ENCODE results near the gene TBCC. TPM values are rescaled to one million over a fixed set of nuclear protein-coding genes. Genes with fewer than 3 reads are reported as not detected.

TBCC gene
- total RNA-seq, 1 donor from 2014 or later, result 40.1 TPM

DNA sequence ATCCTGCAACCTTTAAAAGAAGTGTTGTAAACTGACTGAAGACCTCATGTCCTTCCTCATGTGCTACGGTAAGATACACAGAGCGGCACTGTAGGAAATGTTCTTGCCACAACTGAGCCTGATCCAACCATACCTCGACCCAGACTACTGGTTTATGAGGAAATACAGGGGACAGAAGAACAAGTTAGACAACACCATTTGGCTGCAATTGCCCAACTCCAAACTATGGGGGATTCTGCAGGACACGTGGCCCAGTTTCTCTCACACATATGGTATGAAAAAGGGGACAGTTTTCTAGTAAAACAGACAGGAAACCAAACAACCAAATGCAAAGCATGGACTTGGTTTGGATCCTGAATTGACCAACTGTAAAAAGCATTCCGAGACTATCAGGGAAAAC is 34.0 kb downstream of the TBCC start:
- Mint-ChIP-seq H3K4me3 (no peak overlapping the region), H3K27ac (no peak overlapping the region), H3K4me1 (peaks cover 10% of the 10 kb centered on the region), H3K36me3 (no peaks in the 10 kb centered on the region), H3K9me3 (peaks cover 7% of the 10 kb centered on the region), H3K27me3 (ENCODE audit: insufficient read depth, low read depth) (peaks cover 2% of the 10 kb centered on the region)
- no peak for DNase-seq (ENCODE audit: low spot score)
- Histone ChIP-seq H3K4me3 (no peak overlapping the region), H3K36me3 (no peaks in the 10 kb centered on the region), H3K4me1 (peaks cover 14% of the 10 kb centered on the region), H3K9me3 (ENCODE audit: low read depth) (no peaks in the 10 kb centered on the region), H4K20me1 (ENCODE audit: low read depth) (no peaks in the 10 kb centered on the region), H3K9ac (no peak overlapping the region), H2AFZ (replicated peaks) (no peak overlapping the region), H3K4me2 (no peak overlapping the region), H3K27ac (no peak overlapping the region), H3K79me2 (ENCODE audit: low read depth) (no peaks in the 10 kb centered on the region), H3K27me3 (no peaks in the 10 kb centered on the region), H3F3A (ENCODE audit: low read depth) (no peaks in the 10 kb centered on the region)
- TF ChIP-seq, protein P1, sequence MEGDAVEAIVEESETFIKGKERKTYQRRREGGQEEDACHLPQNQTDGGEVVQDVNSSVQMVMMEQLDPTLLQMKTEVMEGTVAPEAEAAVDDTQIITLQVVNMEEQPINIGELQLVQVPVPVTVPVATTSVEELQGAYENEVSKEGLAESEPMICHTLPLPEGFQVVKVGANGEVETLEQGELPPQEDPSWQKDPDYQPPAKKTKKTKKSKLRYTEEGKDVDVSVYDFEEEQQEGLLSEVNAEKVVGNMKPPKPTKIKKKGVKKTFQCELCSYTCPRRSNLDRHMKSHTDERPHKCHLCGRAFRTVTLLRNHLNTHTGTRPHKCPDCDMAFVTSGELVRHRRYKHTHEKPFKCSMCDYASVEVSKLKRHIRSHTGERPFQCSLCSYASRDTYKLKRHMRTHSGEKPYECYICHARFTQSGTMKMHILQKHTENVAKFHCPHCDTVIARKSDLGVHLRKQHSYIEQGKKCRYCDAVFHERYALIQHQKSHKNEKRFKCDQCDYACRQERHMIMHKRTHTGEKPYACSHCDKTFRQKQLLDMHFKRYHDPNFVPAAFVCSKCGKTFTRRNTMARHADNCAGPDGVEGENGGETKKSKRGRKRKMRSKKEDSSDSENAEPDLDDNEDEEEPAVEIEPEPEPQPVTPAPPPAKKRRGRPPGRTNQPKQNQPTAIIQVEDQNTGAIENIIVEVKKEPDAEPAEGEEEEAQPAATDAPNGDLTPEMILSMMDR (IDR thresholded peaks at IDR 0.05), result no peak
- no peak for TF ChIP-seq EZH2 (IDR thresholded peaks at IDR 0.05)

DNA sequence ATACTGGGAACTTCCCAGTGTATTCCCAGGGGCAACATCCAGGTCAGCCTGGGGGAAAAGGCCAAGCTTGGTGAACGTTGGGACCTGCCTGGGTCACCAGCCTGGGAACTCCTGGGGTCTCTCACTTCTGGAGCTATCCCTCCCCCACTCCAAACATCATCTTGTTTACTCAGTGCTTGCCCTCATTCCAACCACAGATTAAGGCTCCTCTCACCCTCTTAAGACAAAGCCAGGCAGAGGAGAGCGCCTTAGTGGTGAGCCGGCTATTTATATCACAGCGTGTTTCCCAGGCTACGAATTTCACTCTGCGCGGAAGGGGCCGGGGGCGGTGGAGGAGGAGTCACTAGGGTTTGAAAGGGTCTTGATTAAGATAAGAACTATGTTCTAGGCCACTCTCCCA is 35.6 kb downstream of the TBCC start:
- no peaks in the 10 kb centered on the region for H3K27me3 ChIP-seq
- H3K9me3 Mint-ChIP-seq, result peaks cover 7% of the 10 kb centered on the region
- no peaks in the 10 kb centered on the region for H4K20me1 ChIP-seq (ENCODE audit: low read depth)
- H3K4me1 ChIP-seq, result peaks cover 14% of the 10 kb centered on the region
- no peak overlapping the region for H3K9ac ChIP-seq
- H3K36me3 ChIP-seq, result no peaks in the 10 kb centered on the region
- H3F3A ChIP-seq (ENCODE audit: low read depth), result no peaks in the 10 kb centered on the region
- peak overlapping the region; percentile 86 for H2AFZ ChIP-seq (replicated peaks)
- H3K27me3 Mint-ChIP-seq (ENCODE audit: insufficient read depth, low read depth), result no peaks in the 10 kb centered on the region
- H3K4me2 ChIP-seq, result peak overlapping the region; percentile 16
- peak; percentile 74 for DNase-seq (ENCODE audit: low spot score)
- TF ChIP-seq EZH2phosphoT487 (IDR thresholded peaks at IDR 0.05) (no peak), EZH2 (IDR thresholded peaks at IDR 0.05) (no peak)
- TF ChIP-seq, protein P1 (IDR thresholded peaks at IDR 0.05), result no peak
- no peaks in the 10 kb centered on the region for H3K9me3 ChIP-seq (ENCODE audit: low read depth)
- no peaks in the 10 kb centered on the region for H3K79me2 ChIP-seq (ENCODE audit: low read depth)
- H3K4me3 ChIP-seq, result no peak overlapping the region
- peaks cover 10% of the 10 kb centered on the region for H3K4me1 Mint-ChIP-seq
- peak overlapping the region; percentile 46 for H3K27ac Mint-ChIP-seq
- H3K36me3 Mint-ChIP-seq, result no peaks in the 10 kb centered on the region
- peak overlapping the region; percentile 78 for H3K27ac ChIP-seq
- no peak overlapping the region for H3K4me3 Mint-ChIP-seq

DNA sequence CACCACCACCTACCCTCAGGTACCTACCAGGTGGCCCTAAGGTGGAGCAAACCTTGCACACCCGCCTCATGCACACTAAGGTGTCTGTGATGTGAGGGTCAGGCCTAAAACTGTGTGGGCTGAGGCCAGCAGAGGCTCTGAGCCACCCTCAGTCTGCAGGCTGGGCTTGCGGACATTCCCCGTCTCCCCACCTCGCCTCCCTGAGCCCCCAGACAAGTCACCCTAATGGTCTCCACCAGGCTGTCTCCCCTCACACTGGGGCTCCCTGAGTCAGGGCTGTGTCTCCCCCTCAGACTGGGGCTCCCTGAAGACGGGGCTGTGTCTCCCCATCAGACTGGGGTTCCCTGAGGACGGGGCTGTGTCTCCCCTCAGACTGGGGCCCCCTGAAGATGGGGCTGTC is 36.0 kb downstream of the TBCC start:
- Histone ChIP-seq H3K9ac (no peak overlapping the region), H4K20me1 (ENCODE audit: low read depth) (no peaks in the 10 kb centered on the region), H3F3A (ENCODE audit: low read depth) (no peaks in the 10 kb centered on the region), H3K4me1 (peaks cover 14% of the 10 kb centered on the region), H3K36me3 (no peaks in the 10 kb centered on the region), H2AFZ (replicated peaks) (peak overlapping the region; percentile 86), H3K79me2 (ENCODE audit: low read depth) (no peaks in the 10 kb centered on the region), H3K27me3 (no peaks in the 10 kb centered on the region), H3K9me3 (ENCODE audit: low read depth) (no peaks in the 10 kb centered on the region), H3K4me2 (peak overlapping the region; percentile 16), H3K4me3 (no peak overlapping the region), H3K27ac (peak overlapping the region; percentile 78)
- no peaks in the 10 kb centered on the region for H3K27me3 Mint-ChIP-seq (ENCODE audit: insufficient read depth, low read depth)
- peaks cover 7% of the 10 kb centered on the region for H3K9me3 Mint-ChIP-seq
- peaks cover 10% of the 10 kb centered on the region for H3K4me1 Mint-ChIP-seq
- TF ChIP-seq, protein P1 (IDR thresholded peaks at IDR 0.05), result no peak
- TF ChIP-seq EZH2phosphoT487 (IDR thresholded peaks at IDR 0.05), result no peak
- TF ChIP-seq EZH2 (IDR thresholded peaks at IDR 0.05), result no peak
- H3K36me3 Mint-ChIP-seq, result no peaks in the 10 kb centered on the region
- peak overlapping the region; percentile 50 for H3K27ac Mint-ChIP-seq
- H3K4me3 Mint-ChIP-seq, result no peak overlapping the region
- DNase-seq (ENCODE audit: low spot score), result no peak
